ENCODE data around the gene AMOTL2. TPM values are rescaled to one million over a fixed set of nuclear protein-coding genes. Genes with fewer than 3 reads are reported as not detected.

AMOTL2 gene
- total RNA-seq, 1 experiment from 2014 or later = 96.0 TPM

GRCh38 chr3:134380249-134380648, 6.0 kb upstream of the AMOTL2 start:
- ChIA-PET CTCF (no interaction called here), POLR2A (ENCODE audit: unreplicated experiment) (no interaction called here)
- H4K20me1 ChIP-seq (ENCODE audit: low read length) = no peaks in the 10 kb centered on the region
- no peak for TF ChIP-seq EZH2 (IDR thresholded peaks at IDR 0.05; ENCODE audit: low read length, unreplicated experiment)
- no peak for TF ChIP-seq CTCF (conservative IDR thresholded peaks at IDR 0.05; ENCODE audit: low read depth, low read length)
- no peak for TF ChIP-seq EZH2phosphoT487 (IDR thresholded peaks at IDR 0.05; ENCODE audit: borderline replicate concordance, low read length)
- H3K9me2 ChIP-seq (replicated peaks; ENCODE audit: low read length) = no peaks in the 10 kb centered on the region
- H3K9ac ChIP-seq (ENCODE audit: low read length) = no peak overlapping the region
- H3F3A ChIP-seq (ENCODE audit: low read length, unreplicated experiment) = no peaks in the 10 kb centered on the region
- ATAC-seq (no peak), DNase-seq (no peak)
- H3K4me2 ChIP-seq (ENCODE audit: low read length) = no peak overlapping the region
- no TSS peak for BruUV-seq (replicated peaks)
- no peaks in the 10 kb centered on the region for H3K36me3 ChIP-seq (ENCODE audit: low read depth, low read length)
- H3K79me2 ChIP-seq (ENCODE audit: low read length) = no peaks in the 10 kb centered on the region
- H3K27ac ChIP-seq (ENCODE audit: low read length) = no peak overlapping the region
- no peaks in the 10 kb centered on the region for H3K27me3 ChIP-seq (ENCODE audit: low read length)
- intact Hi-C loops (cut with micrococcal nuclease) = no loop called here
- peaks cover 52% of the 10 kb centered on the region for H3K4me1 ChIP-seq (ENCODE audit: insufficient read depth, low read length)
- no peaks in the 10 kb centered on the region for H3K9me3 ChIP-seq (ENCODE audit: low read length)
- H2AFZ ChIP-seq (ENCODE audit: low read length) = no peak overlapping the region
- H3K4me3 ChIP-seq (ENCODE audit: low read length) = no peak overlapping the region

- no peak overlapping the region for H3K4me2 ChIP-seq (ENCODE audit: low read length)
- peaks cover 6% of the 10 kb centered on the region for H3K79me2 ChIP-seq (ENCODE audit: low read length)
- H3K4me1 ChIP-seq (ENCODE audit: insufficient read depth, low read length) = peaks cover 53% of the 10 kb centered on the region
- H2AFZ ChIP-seq (ENCODE audit: low read length) = no peak overlapping the region
- intact Hi-C loops (cut with micrococcal nuclease) = loop anchor here (1.0 kb wide), 1 partner anchor 71 kb away; no protein-coding TSS in a partner anchor
- H3K4me3 ChIP-seq (ENCODE audit: low read length) = no peak overlapping the region
- no peaks in the 10 kb centered on the region for H4K20me1 ChIP-seq (ENCODE audit: low read length)
- H3F3A ChIP-seq (ENCODE audit: low read length, unreplicated experiment) = no peaks in the 10 kb centered on the region
- no peak for ATAC-seq
- POLR2A ChIA-PET (ENCODE audit: unreplicated experiment) = no interaction called here
- H3K9me2 ChIP-seq (replicated peaks; ENCODE audit: low read length) = no peaks in the 10 kb centered on the region
- peak overlapping the region; percentile 29; the same call in 1 of the 2 replicates for H3K27ac ChIP-seq (ENCODE audit: low read length)
- TF ChIP-seq EZH2 (IDR thresholded peaks at IDR 0.05; ENCODE audit: low read length, unreplicated experiment) (no peak), CTCF (conservative IDR thresholded peaks at IDR 0.05; ENCODE audit: low read depth, low read length) (no peak), EZH2phosphoT487 (IDR thresholded peaks at IDR 0.05; ENCODE audit: borderline replicate concordance, low read length) (no peak)
- DNase-seq = peak; percentile 55
- CTCF ChIA-PET = no interaction called here
- H3K9ac ChIP-seq (ENCODE audit: low read length) = no peak overlapping the region
- BruUV-seq (replicated peaks) = no TSS peak
- H3K36me3 ChIP-seq (ENCODE audit: low read depth, low read length) = no peaks in the 10 kb centered on the region
- H3K9me3 ChIP-seq (ENCODE audit: low read length) = no peaks in the 10 kb centered on the region
- H3K27me3 ChIP-seq (ENCODE audit: low read length) = no peaks in the 10 kb centered on the region
These were observed 4.6 kb upstream of the AMOTL2 start for GRCh38 chr3:134378818-134379217.

- no peaks in the 10 kb centered on the region for H3K9me2 ChIP-seq (replicated peaks; ENCODE audit: low read length)
- CTCF ChIA-PET = interaction anchor here (0.5 kb wide), 1 partner anchor 111 kb away, joined by 8 read pairs; no protein-coding TSS in a partner anchor
- POLR2A ChIA-PET (ENCODE audit: unreplicated experiment) = no interaction called here
- ATAC-seq (no peak), DNase-seq (peak; percentile 35)
- no peaks in the 10 kb centered on the region for H3K36me3 ChIP-seq (ENCODE audit: low read depth, low read length)
- no peak overlapping the region for H3K4me2 ChIP-seq (ENCODE audit: low read length)
- peaks cover 10% of the 10 kb centered on the region for H3K79me2 ChIP-seq (ENCODE audit: low read length)
- TF ChIP-seq CTCF (conservative IDR thresholded peaks at IDR 0.05; ENCODE audit: low read depth, low read length) (peak; percentile 56), EZH2phosphoT487 (IDR thresholded peaks at IDR 0.05; ENCODE audit: borderline replicate concordance, low read length) (no peak)
- no peaks in the 10 kb centered on the region for H3F3A ChIP-seq (ENCODE audit: low read length, unreplicated experiment)
- no peaks in the 10 kb centered on the region for H3K9me3 ChIP-seq (ENCODE audit: low read length)
- intact Hi-C loops (cut with micrococcal nuclease) = loop anchor here (1.0 kb wide), 1 partner anchor 70 kb away; no protein-coding TSS in a partner anchor
- H2AFZ ChIP-seq (ENCODE audit: low read length) = no peak overlapping the region
- no peaks in the 10 kb centered on the region for H3K27me3 ChIP-seq (ENCODE audit: low read length)
- H3K4me1 ChIP-seq (ENCODE audit: insufficient read depth, low read length) = peaks cover 53% of the 10 kb centered on the region
- no TSS peak for BruUV-seq (replicated peaks)
- H3K27ac ChIP-seq (ENCODE audit: low read length) = peak overlapping the region; percentile 32
- H4K20me1 ChIP-seq (ENCODE audit: low read length) = peaks cover 2% of the 10 kb centered on the region; the same call in 1 of the 2 replicates
- no peak overlapping the region for H3K4me3 ChIP-seq (ENCODE audit: low read length)
- H3K9ac ChIP-seq (ENCODE audit: low read length) = no peak overlapping the region
These were observed 4.1 kb upstream of the AMOTL2 start for GRCh38 chr3:134378384-134378783.

Data from PC-3 (cell line).